Liver (tissue), 9 donors: ENCODE results near the gene ARMC9. TPM values are rescaled to one million over a fixed set of nuclear protein-coding genes. Genes with fewer than 3 reads are reported as not detected.

Experiments used
- DNase-seq: peaks from one replicate; pipeline ENCODE4 v3.0.0-alpha.2; 2017; ENCODE audit warnings: low spot score
- H3K27ac ChIP-seq, 2 donors: one replicate each; pipeline ENCODE4 v1.7.0; 2013; ENCODE audit warnings: inconsistent platforms in 2 of 2, low read length in 2 of 2, control low read depth in 1 of 2, low read depth in 1 of 2, mild to moderate bottlenecking in 1 of 2
- H3K27me3 ChIP-seq, 4 donors: one replicate each; pipeline versions ENCODE4 v1.6.1 to v1.7.0; 2013; ENCODE audit warnings: low read length in 3 of 4, inconsistent platforms in 1 of 4, mild to moderate bottlenecking in 1 of 4, moderate library complexity in 1 of 4; ENCODE audit not compliant: control insufficient read depth in 4 of 4, insufficient read depth in 4 of 4
- H3K36me3 ChIP-seq, 4 donors: one replicate each; pipeline versions ENCODE4 v1.6.1 to v1.7.0; 2013; ENCODE audit warnings: low read length in 3 of 4, mild to moderate bottlenecking in 3 of 4, low read depth in 1 of 4, moderate library complexity in 1 of 4; ENCODE audit not compliant: control insufficient read depth in 4 of 4, insufficient read depth in 3 of 4
- H3K4me1 ChIP-seq, 4 donors: one replicate each; pipeline versions ENCODE4 v1.6.1 to v1.7.0; 2013; ENCODE audit warnings: low read length in 3 of 4, mild to moderate bottlenecking in 3 of 4, moderate library complexity in 1 of 4; ENCODE audit not compliant: control insufficient read depth in 4 of 4, insufficient read depth in 4 of 4
- H3K4me3 ChIP-seq, 3 donors: one replicate each; pipeline versions ENCODE4 v1.6.1 to v1.7.0; 2013; ENCODE audit warnings: low read length in 3 of 3, control low read depth in 1 of 3, low read depth in 1 of 3, mild to moderate bottlenecking in 1 of 3
- H3K9ac ChIP-seq, 2 donors: one replicate each; pipeline ENCODE4 v1.7.0; 2013; ENCODE audit warnings: low read length in 2 of 2, mild to moderate bottlenecking in 2 of 2, moderate library complexity in 2 of 2, control low read depth in 1 of 2, low read depth in 1 of 2
- H3K9me3 ChIP-seq, 4 donors: one replicate each; pipeline versions ENCODE4 v1.6.1 to v1.7.0; 2013; ENCODE audit warnings: low read length in 3 of 4; ENCODE audit not compliant: control insufficient read depth in 4 of 4
- ATF3 ChIP-seq: IDR thresholded peaks from 2 replicates; pipeline ENCODE4 v1.6.1; 2016; ENCODE audit warnings: antibody characterized with exemption
- CTCF ChIP-seq: fragments of 150-350 bp; IDR thresholded peaks from 2 replicates; pipeline ENCODE4 v1.5.1; 2017; ENCODE audit warnings: improper control_type of control experiment, low read depth, low read length; ENCODE audit not compliant: missing input control
- EGR1 ChIP-seq, 2 donors: IDR thresholded peaks; 2 replicates each; pipeline ENCODE4 v1.6.1; 2016 to 2018; ENCODE audit warnings: antibody characterized with exemption in 2 of 2, low read depth in 2 of 2
- FOXA1 ChIP-seq: IDR thresholded peaks from 2 replicates; pipeline ENCODE4 v1.6.1; 2016; ENCODE audit warnings: antibody characterized with exemption
- FOXA2 ChIP-seq: IDR thresholded peaks from 2 replicates; pipeline ENCODE4 v1.6.1; 2016; ENCODE audit warnings: antibody characterized with exemption
- GABPA ChIP-seq, 2 donors: IDR thresholded peaks in 1 of 2; conservative IDR thresholded peaks in 1 of 2; 2 replicates each; pipeline ENCODE4 v1.6.1; 2016; ENCODE audit warnings: antibody characterized with exemption in 2 of 2, mild to moderate bottlenecking in 1 of 2, moderate library complexity in 1 of 2
- HNF4A ChIP-seq, 2 donors: conservative IDR thresholded peaks; 2 replicates each; pipeline ENCODE4 v1.6.1; 2016; ENCODE audit warnings: antibody characterized with exemption in 2 of 2, mild to moderate bottlenecking in 2 of 2
- HNF4G ChIP-seq: IDR thresholded peaks from 2 replicates; pipeline ENCODE4 v1.6.1; 2016; ENCODE audit warnings: antibody characterized with exemption
- JUND ChIP-seq, 2 donors: IDR thresholded peaks; 2 replicates each; pipeline ENCODE4 v1.6.1; 2016; ENCODE audit warnings: antibody characterized with exemption in 2 of 2
- MAX ChIP-seq: IDR thresholded peaks from 2 replicates; pipeline ENCODE4 v1.6.1; 2016; ENCODE audit warnings: antibody characterized with exemption
- NR2F2 ChIP-seq: IDR thresholded peaks from 2 replicates; pipeline ENCODE4 v1.6.1; 2016; ENCODE audit warnings: antibody characterized with exemption
- RAD21 ChIP-seq, 2 donors: IDR thresholded peaks; 2 replicates each; pipeline ENCODE4 v1.6.1; 2016; ENCODE audit warnings: antibody characterized with exemption in 2 of 2, mild to moderate bottlenecking in 2 of 2
- REST ChIP-seq: IDR thresholded peaks from 2 replicates; pipeline ENCODE4 v1.6.1; 2016; ENCODE audit warnings: antibody characterized with exemption, mild to moderate bottlenecking
- RXRA ChIP-seq, 2 donors: IDR thresholded peaks; 2 replicates each; pipeline ENCODE4 v1.6.1; 2017 to 2018; ENCODE audit warnings: antibody characterized with exemption in 2 of 2, mild to moderate bottlenecking in 1 of 2
- SP1 ChIP-seq: IDR thresholded peaks from 2 replicates; pipeline ENCODE4 v1.6.1; 2018; ENCODE audit warnings: antibody characterized with exemption, mild to moderate bottlenecking
- TAF1 ChIP-seq: conservative IDR thresholded peaks from 2 replicates; pipeline ENCODE4 v1.6.1; 2016; ENCODE audit warnings: antibody characterized with exemption, mild to moderate bottlenecking
- YY1 ChIP-seq: IDR thresholded peaks from 2 replicates; pipeline ENCODE4 v1.6.1; 2016; ENCODE audit warnings: antibody characterized with exemption, mild to moderate bottlenecking
- ZBTB33 ChIP-seq: IDR thresholded peaks from 2 replicates; pipeline ENCODE4 v1.6.1; 2016; ENCODE audit warnings: antibody characterized with exemption
- whole genome bisulfite sequencing: extraction: QIAGEN DNeasy Blood & Tissue Kit; methylation state at CpG from one replicate; pipeline ENCODE4 v1.1.7; 2013; 5-methylcytosine and 5-hydroxymethylcytosine counted together
- polyA plus RNA-seq, 2 donors: library from polyadenylated mRNA; stranded (reverse) in 1 of 2; unstranded in 1 of 2; fragments of 200-250 nt in 1 of 2; fragments of >200 nt in 1 of 2; fragmentation: Nextera tagmentation in 1 of 2; extraction: Ambion mirVana in 1 of 2; gene quantifications; one replicate each; pipeline versions ENCODE4 v1.2.1 to v1.2.3, GENCODE V29; 2013 to 2015
- total RNA-seq, 2 donors: library from RNA; depleted of rRNA; stranded (reverse); fragments of >200 nt; gene quantifications; one replicate each; pipeline ENCODE4 v1.2.3, GENCODE V29; 2014
- donor health status: healthy.
- donor health status: healthy.
- donor health status: healthy.
- donor health status: healthy.
- donor health status: healthy.

ARMC9 gene
- total and polyA plus RNA-seq, 4 donors: 1.1 to 2.3 (median 1.8) TPM

- no peak for TF ChIP-seq EGR1 (IDR thresholded peaks at IDR 0.05; ENCODE audit: low read depth in 2 of 2)
- TF ChIP-seq YY1: no peak
- TF ChIP-seq NR2F2: no peak
- no peak for TF ChIP-seq SP1
- no peak for TF ChIP-seq CTCF
- TF ChIP-seq TAF1: no peak
- no peak for TF ChIP-seq FOXA1
- no peak for TF ChIP-seq RXRA (IDR thresholded peaks at IDR 0.05)
- TF ChIP-seq ZBTB33: no peak
- TF ChIP-seq GABPA (IDR thresholded peaks at IDR 0.05 in 1 of 2, conservative IDR thresholded peaks at IDR 0.05 in 1 of 2): no peak
- no peak for TF ChIP-seq REST
- no peak for TF ChIP-seq JUND (IDR thresholded peaks at IDR 0.05)
- no peak for TF ChIP-seq HNF4G
- TF ChIP-seq HNF4A (conservative IDR thresholded peaks at IDR 0.05): no peak
- TF ChIP-seq FOXA2: no peak
- no peak for TF ChIP-seq MAX
- TF ChIP-seq ATF3: no peak
- TF ChIP-seq RAD21 (IDR thresholded peaks at IDR 0.05): no peak
- no peak for DNase-seq
- Histone ChIP-seq H3K36me3 (no peaks in the 10 kb centered on the region), H3K27me3 (no peaks in the 10 kb centered on the region), H3K27ac (no peak overlapping the region), H3K4me3 (no peak overlapping the region), H3K4me1 (no peaks in the 10 kb centered on the region), H3K9me3 (no peaks in the 10 kb centered on the region), H3K9ac (no peak overlapping the region)
- WGBS: 91% methylated on average over 9 of the region's 9 CpGs
Observed at GRCh38 chr2:231421051-231421580, 222.7 kb downstream of the ARMC9 start.
